Thoracic aorta (tissue), 2 donors: ENCODE data around the gene SLC4A9. TPM values are rescaled to one million over a fixed set of nuclear protein-coding genes. Genes with fewer than 3 reads are reported as not detected.

Experiments
- ATAC-seq: fragments of 150-250 bp; one replicate; pipeline ENCODE4 v1.8.0; 2017; ENCODE audit warnings: low read depth; ENCODE audit not compliant: insufficient number of reproducible peaks, low FRiP score
- DNase-seq: peaks from one replicate; pipeline ENCODE4 v3.0.0-alpha.2; 2020; ENCODE audit warnings: low spot score
- H3K27ac ChIP-seq, 2 donors: fragments of 200-600 bp; sonication (generic); 1 replicate in 1 of 2; 2 replicates in 1 of 2; pipeline ENCODE4 v1.5.1; 2016; ENCODE audit warnings: mild to moderate bottlenecking in 2 of 2, moderate library complexity in 2 of 2
- H3K27me3 ChIP-seq: fragments of 200-600 bp; sonication (generic); replicated peaks from 2 replicates; pipeline ENCODE4 v1.6.0; 2016; ENCODE audit warnings: mild to moderate bottlenecking; ENCODE audit not compliant: insufficient read depth
- H3K36me3 ChIP-seq: fragments of 200-600 bp; sonication (generic); one replicate; pipeline ENCODE4 v1.5.1; 2016
- H3K4me1 ChIP-seq, 2 donors: fragments of 200-600 bp; sonication (generic); 1 replicate in 1 of 2; 2 replicates in 1 of 2; pipeline versions ENCODE4 v1.5.1 to v1.6.0; 2016; ENCODE audit warnings: low read depth in 2 of 2, mild to moderate bottlenecking in 1 of 2; ENCODE audit not compliant: control insufficient read depth in 1 of 2
- H3K4me3 ChIP-seq: fragments of 200-600 bp; sonication (generic); 2 replicates; pipeline ENCODE4 v1.5.1; 2016; ENCODE audit warnings: mild to moderate bottlenecking
- H3K9me3 ChIP-seq: fragments of 200-600 bp; sonication (generic); 2 replicates; pipeline ENCODE4 v1.5.1; 2016
- CTCF ChIP-seq: fragments of 200-600 bp; sonication (generic); IDR thresholded peaks from one replicate; pipeline ENCODE4 v1.5.1; 2019; ENCODE audit warnings: antibody characterized with exemption
- total RNA-seq, 2 donors: library from RNA; depleted of rRNA; stranded (reverse); fragments of >200 nt; gene quantifications; one replicate each; pipeline versions ENCODE4 v1.1.0 to v1.2.3, GENCODE V29; 2016

Gene SLC4A9
- total RNA-seq, 2 donors from 2014 or later = not detected

DNA sequence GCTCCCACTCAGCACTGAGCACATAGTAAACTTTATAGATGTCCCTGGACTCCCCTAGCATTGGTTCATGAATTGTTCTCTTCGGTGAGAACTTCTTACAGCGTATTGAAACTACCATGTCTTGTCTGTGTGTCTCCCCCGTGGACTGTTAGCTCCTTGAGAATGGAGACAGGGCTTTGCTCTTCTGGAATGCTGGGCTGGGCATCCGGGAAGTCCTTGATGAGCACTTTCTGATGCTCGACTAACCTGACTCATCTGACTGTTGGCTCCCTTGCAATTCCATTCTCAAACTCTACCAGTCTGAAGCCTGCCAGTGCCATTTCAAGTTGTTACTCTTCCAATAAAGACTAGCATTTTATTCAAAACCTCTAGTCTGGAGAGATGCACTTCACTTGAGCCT lies 42.1 kb upstream of the SLC4A9 start:
- H3K4me3 ChIP-seq = no peak overlapping the region
- peaks cover 6% of the 10 kb centered on the region in 2 donors for H3K4me1 ChIP-seq
- DNase-seq (no peak), ATAC-seq (no peak)
- no peaks in the 10 kb centered on the region for H3K36me3 ChIP-seq
- no peak overlapping the region for H3K27ac ChIP-seq
- H3K27me3 ChIP-seq = no peaks in the 10 kb centered on the region
- no peaks in the 10 kb centered on the region for H3K9me3 ChIP-seq
- TF ChIP-seq CTCF = no peak

- no peak for DNase-seq
- Histone ChIP-seq H3K4me3 (no peak overlapping the region), H3K4me1 (peaks cover 14 to 16% of the 10 kb centered on the region in 2 donors), H3K27ac (no peak overlapping the region), H3K9me3 (no peaks in the 10 kb centered on the region), H3K36me3 (no peaks in the 10 kb centered on the region), H3K27me3 (no peaks in the 10 kb centered on the region)
- no peak for TF ChIP-seq CTCF
- no peak for ATAC-seq
Observed at GRCh38 chr5:140318792-140319191, 41.2 kb upstream of the SLC4A9 start.

GRCh38 chr5:140319833-140320232 lies 40.2 kb upstream of the SLC4A9 start:
- no peaks in the 10 kb centered on the region for H3K36me3 ChIP-seq
- no peak for TF ChIP-seq CTCF
- no peak overlapping the region for H3K4me3 ChIP-seq
- H3K27ac ChIP-seq = no peak overlapping the region
- H3K4me1 ChIP-seq = peaks cover 25% of the 10 kb centered on the region in 2 donors
- H3K9me3 ChIP-seq = no peaks in the 10 kb centered on the region
- ATAC-seq (no peak), DNase-seq (no peak)
- no peaks in the 10 kb centered on the region for H3K27me3 ChIP-seq

DNA sequence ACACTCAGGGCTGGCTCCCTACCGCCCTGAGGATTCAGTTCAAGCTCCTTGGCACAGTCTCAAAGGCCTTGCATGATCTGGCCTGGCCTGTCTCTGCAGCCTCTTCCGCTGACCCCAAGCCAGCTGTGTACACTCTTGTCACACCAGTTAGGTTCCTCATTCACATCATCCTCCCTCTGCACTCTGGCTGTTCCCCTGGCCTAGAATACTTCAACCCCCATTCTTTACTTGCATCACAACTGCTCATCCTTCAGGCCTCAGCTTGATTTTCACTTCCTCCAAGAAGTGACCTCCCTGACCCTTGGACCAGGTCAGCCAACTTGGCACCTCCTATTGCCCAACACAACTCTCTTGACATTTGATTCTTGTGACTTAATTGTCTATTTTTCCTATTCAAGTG lies 38.2 kb upstream of the SLC4A9 start:
- TF ChIP-seq CTCF = no peak
- Histone ChIP-seq H3K36me3 (no peaks in the 10 kb centered on the region), H3K4me1 (peaks cover 26 to 29% of the 10 kb centered on the region in 2 donors), H3K27me3 (no peaks in the 10 kb centered on the region), H3K9me3 (no peaks in the 10 kb centered on the region), H3K27ac (no peak overlapping the region), H3K4me3 (no peak overlapping the region)
- no peak for DNase-seq
- ATAC-seq = no peak

DNA sequence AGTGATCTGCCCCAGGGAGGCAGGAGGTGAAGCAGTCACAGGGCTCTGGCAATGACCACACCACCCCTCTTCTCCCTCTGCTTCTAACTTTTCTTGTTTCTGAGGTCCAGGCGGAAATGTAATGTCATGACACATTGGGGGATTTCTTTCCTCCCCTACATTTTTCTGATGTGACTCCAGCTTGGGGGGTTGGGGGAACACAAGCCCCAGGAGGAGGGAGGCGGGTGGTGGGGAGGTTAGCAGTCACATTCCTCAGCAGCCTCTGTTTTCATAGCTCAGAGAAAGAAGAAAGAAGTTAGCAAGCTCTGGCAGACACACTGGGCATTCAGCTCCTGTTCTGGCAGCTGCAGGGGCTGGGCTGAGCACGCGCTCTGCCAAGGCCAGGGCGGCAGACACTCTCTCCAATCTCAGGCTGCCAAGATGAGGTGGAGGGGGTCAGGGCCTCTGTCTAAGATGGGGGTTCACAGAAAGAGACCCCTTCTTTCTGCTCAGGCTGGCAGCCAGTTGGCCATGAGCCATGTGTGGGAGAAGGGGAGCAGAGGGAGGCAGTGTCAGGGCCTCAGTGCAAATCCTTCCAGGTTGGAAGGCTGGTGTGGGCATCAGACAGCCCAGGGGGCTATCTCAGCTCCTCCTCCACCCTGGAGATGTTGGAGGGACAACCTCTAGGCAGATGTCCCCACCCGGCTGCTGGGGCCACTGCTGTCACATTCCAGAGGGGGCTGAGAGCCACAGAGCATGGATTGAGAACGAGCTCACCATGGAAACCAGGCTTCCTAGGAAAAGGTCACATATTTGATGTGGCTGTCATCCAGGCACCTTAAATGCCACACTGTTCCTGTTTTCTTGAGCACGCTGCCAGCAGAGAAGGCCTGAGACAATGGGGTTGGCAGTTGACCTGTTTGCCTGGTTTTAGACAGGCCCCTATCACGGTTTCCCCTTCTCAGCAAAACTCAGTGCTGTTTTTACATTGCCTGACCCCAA lies 37.0 kb upstream of the SLC4A9 start:
- Histone ChIP-seq H3K4me1 (peaks cover 26 to 35% of the 10 kb centered on the region in 2 donors), H3K9me3 (no peaks in the 10 kb centered on the region), H3K27me3 (no peaks in the 10 kb centered on the region), H3K4me3 (peak overlapping the region; percentile 21), H3K27ac (peak overlapping the region; percentile 72 to 83), H3K36me3 (no peaks in the 10 kb centered on the region)
- ATAC-seq (peak; percentile 33), DNase-seq (peak; percentile 51)
- no peak for TF ChIP-seq CTCF
